Measurements from ENCODE around the gene CEP192.
A peak's percentile ranks its signal among the peaks of the same experiment; 100 is the strongest.

Gene CEP192

DNA sequence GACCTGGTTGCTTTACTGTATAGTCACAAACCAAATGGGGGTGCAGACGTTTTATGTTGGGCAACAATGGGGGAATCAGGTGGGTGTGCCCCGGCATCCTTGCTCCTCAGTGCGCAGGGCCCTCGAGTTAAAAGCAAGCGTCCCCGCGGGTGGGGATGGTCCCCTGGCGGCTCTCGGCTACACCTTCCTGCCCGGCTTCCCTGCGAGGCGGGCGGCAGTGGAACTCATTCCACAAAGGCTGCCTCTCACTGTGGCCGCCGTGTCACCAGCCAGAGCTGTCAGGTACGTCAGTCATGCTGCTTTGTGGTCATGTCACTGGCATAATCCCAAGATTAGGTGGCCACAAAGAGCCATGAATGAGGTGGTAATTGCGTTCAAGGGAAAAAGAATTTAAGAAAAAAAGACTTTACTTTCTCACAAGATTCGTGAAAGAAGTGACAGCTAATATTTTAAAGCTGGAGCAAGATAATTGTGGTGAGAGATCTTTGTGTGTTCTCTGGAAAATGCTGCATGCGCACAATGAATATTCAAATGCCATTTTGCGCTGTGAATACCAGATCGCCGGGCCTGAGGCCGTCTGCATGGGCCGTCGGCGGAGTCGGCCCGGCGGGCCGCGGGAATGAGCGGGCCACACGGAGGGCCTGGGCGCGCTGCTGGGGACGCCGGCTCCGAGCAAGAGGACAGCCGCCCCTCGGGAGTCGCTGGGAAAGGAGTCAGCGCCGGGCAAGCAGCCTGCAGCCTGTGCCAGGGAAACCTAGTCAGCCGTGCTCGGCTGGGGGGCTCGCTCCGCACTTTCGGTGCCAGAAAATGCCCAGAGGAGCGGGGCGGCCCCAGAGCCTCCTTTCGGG is 145.1 kb downstream of the CEP192 start:
- Histone ChIP-seq H3K27ac (replicated peaks) (peak overlapping the region; percentile 46), H3K4me3 (replicated peaks; ENCODE audit: insufficient read depth, low read length) (peak overlapping the region; percentile 61), H3K27me3 (ENCODE audit: insufficient read depth, poor library complexity, severe bottlenecking) (no peaks in the 10 kb centered on the region)
- TF ChIP-seq SPI1 (IDR thresholded peaks at IDR 0.05; ENCODE audit: borderline replicate concordance, low read depth): no peak
- TF ChIP-seq, protein P1, sequence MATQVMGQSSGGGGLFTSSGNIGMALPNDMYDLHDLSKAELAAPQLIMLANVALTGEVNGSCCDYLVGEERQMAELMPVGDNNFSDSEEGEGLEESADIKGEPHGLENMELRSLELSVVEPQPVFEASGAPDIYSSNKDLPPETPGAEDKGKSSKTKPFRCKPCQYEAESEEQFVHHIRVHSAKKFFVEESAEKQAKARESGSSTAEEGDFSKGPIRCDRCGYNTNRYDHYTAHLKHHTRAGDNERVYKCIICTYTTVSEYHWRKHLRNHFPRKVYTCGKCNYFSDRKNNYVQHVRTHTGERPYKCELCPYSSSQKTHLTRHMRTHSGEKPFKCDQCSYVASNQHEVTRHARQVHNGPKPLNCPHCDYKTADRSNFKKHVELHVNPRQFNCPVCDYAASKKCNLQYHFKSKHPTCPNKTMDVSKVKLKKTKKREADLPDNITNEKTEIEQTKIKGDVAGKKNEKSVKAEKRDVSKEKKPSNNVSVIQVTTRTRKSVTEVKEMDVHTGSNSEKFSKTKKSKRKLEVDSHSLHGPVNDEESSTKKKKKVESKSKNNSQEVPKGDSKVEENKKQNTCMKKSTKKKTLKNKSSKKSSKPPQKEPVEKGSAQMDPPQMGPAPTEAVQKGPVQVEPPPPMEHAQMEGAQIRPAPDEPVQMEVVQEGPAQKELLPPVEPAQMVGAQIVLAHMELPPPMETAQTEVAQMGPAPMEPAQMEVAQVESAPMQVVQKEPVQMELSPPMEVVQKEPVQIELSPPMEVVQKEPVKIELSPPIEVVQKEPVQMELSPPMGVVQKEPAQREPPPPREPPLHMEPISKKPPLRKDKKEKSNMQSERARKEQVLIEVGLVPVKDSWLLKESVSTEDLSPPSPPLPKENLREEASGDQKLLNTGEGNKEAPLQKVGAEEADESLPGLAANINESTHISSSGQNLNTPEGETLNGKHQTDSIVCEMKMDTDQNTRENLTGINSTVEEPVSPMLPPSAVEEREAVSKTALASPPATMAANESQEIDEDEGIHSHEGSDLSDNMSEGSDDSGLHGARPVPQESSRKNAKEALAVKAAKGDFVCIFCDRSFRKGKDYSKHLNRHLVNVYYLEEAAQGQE (IDR thresholded peaks at IDR 0.05; ENCODE audit: insufficient replicate concordance, low read depth): no peak
- TF ChIP-seq POLR2AphosphoS5 (IDR thresholded peaks at IDR 0.05; ENCODE audit: low read depth): peak; percentile 8; the same call in 1 of the 2 replicates
- no peak for TF ChIP-seq CTCF (IDR thresholded peaks at IDR 0.05; ENCODE audit: insufficient read depth, low read length)
- no peak for TF ChIP-seq GABPA (IDR thresholded peaks at IDR 0.05; ENCODE audit: low read depth)
- no peak for DNase-seq (ENCODE audit: low read depth in 1 of 2, low spot score in 1 of 2)

DNA sequence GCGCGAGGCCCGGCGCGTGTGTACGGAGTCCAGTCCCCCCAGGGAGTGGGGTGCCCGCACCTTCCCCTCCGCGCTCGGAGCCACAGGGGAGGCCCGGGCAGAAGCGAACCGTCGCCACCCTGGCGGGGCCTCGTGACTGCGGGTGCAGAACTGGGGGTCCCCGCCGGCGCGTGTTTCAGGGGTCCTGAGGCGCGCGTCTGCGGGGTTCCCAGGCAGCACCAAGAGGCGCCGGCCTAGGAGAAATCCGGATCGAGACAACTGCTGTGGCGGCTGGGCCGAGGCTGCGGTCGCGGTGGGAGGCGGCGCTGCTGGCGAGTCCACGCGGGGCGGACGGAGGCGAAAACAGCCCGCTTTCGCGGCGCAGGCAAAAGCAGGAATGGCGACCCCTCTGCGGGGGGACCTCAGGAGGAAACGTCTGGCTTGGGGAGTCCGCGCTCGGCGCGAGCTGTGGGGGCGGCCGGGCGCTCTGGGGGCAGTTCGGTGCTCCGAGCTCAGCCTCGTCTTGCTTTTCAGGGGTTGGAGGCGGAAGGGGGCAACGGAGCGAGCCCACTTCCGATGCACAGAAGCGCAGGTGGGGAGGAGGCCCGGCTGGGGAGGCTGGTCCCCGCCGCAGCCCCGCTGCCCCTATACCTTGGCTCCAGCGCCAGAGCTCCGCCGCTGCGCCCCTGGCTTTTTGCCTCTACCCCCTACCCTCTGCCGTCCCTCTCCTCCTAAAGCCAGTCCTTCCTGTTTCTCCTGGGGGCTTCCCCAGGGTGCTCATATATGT is 145.9 kb downstream of the CEP192 start:
- Histone ChIP-seq H3K27me3 (ENCODE audit: insufficient read depth, poor library complexity, severe bottlenecking) (no peaks in the 10 kb centered on the region), H3K4me3 (replicated peaks; ENCODE audit: insufficient read depth, low read length) (peak overlapping the region; percentile 61), H3K27ac (replicated peaks) (peak overlapping the region; percentile 46)
- TF ChIP-seq POLR2AphosphoS5 (IDR thresholded peaks at IDR 0.05; ENCODE audit: low read depth) (peak; percentile 39), GABPA (IDR thresholded peaks at IDR 0.05; ENCODE audit: low read depth) (no peak)
- TF ChIP-seq, protein P1 (IDR thresholded peaks at IDR 0.05; ENCODE audit: insufficient replicate concordance, low read depth): peak; percentile 52
- DNase-seq (ENCODE audit: low read depth in 1 of 2, low spot score in 1 of 2): peak; percentile 6 to 43

DNA sequence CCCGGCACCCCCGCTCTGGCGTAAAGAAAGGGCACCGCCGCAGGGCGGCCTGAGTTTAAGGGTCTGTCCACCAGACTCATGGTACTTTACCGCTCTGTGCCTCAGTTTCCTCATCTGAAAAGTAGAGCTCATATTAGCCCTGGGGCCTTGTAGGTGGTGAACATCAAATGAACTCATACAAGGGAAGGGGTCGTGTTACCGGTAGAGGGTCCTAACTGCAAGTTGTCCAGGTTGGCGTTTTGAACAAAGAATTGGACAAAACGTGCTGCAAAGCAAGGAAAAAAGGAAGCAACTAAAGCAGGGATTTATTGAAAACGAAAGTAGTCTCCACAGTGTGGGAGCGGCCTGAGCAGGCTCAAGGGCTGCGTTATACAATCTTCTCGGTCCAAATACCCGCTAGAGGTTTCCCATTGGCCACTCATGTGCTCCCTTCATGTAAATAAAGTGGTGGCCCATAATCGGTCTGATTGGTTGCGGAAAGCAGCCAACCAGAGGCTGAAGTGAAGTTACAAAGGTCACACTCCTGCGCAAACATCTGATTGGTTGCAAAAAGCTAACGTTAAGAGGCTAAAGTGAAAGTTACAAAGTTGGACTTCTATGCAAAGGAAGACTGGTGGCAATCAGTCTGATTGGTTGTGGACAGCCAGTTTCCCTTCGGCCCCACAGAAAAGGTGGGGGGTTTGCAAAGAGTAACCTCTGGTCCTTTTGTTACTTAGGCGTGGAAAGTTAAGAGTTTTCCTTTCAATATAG is 146.7 kb downstream of the CEP192 start:
- TF ChIP-seq GABPA (IDR thresholded peaks at IDR 0.05; ENCODE audit: low read depth) (no peak), POLR2AphosphoS5 (IDR thresholded peaks at IDR 0.05; ENCODE audit: low read depth) (peak; percentile 24; the same call in 1 of the 2 replicates)
- Histone ChIP-seq H3K27me3 (ENCODE audit: insufficient read depth, poor library complexity, severe bottlenecking) (no peaks in the 10 kb centered on the region), H3K4me3 (replicated peaks; ENCODE audit: insufficient read depth, low read length) (peak overlapping the region; percentile 61), H3K27ac (replicated peaks) (peak overlapping the region; percentile 46)
- peak; percentile 79 to 94 for DNase-seq (ENCODE audit: low read depth in 1 of 2, low spot score in 1 of 2)

GRCh38 chr18:13138420-13139139 is 147.4 kb downstream of the CEP192 start:
- no peak for TF ChIP-seq POLR2AphosphoS5 (IDR thresholded peaks at IDR 0.05; ENCODE audit: low read depth)
- no peak for TF ChIP-seq CTCF (IDR thresholded peaks at IDR 0.05; ENCODE audit: insufficient read depth, low read length)
- no peak for TF ChIP-seq SPI1 (IDR thresholded peaks at IDR 0.05; ENCODE audit: borderline replicate concordance, low read depth)
- no peak for TF ChIP-seq GABPA (IDR thresholded peaks at IDR 0.05; ENCODE audit: low read depth)
- TF ChIP-seq, protein P1 (IDR thresholded peaks at IDR 0.05; ENCODE audit: insufficient replicate concordance, low read depth): no peak

More at GRCh38 chr18:13138420-13139139, 147.4 kb downstream of the CEP192 start:
- Histone ChIP-seq H3K27me3 (ENCODE audit: insufficient read depth, poor library complexity, severe bottlenecking) (no peaks in the 10 kb centered on the region), H3K4me3 (replicated peaks; ENCODE audit: insufficient read depth, low read length) (0 out of 2 replicates have a peak overlapping the region, but pooled peaks have one; percentile 61), H3K27ac (replicated peaks) (peak overlapping the region; percentile 39)
- DNase-seq (ENCODE audit: low read depth in 1 of 2, low spot score in 1 of 2): no peak

All from HL-60 (cell line).